ENCODE results near the gene UNC45A. TPM values are rescaled to one million over a fixed set of nuclear protein-coding genes. Genes with fewer than 3 reads are reported as not detected.

UNC45A gene
- total and polyA plus RNA-seq, 2 of the 13 experiments (the other 11 are each of a cell fraction or from before 2014, with no cell fraction given), result 33.8 to 39.7 TPM

DNA sequence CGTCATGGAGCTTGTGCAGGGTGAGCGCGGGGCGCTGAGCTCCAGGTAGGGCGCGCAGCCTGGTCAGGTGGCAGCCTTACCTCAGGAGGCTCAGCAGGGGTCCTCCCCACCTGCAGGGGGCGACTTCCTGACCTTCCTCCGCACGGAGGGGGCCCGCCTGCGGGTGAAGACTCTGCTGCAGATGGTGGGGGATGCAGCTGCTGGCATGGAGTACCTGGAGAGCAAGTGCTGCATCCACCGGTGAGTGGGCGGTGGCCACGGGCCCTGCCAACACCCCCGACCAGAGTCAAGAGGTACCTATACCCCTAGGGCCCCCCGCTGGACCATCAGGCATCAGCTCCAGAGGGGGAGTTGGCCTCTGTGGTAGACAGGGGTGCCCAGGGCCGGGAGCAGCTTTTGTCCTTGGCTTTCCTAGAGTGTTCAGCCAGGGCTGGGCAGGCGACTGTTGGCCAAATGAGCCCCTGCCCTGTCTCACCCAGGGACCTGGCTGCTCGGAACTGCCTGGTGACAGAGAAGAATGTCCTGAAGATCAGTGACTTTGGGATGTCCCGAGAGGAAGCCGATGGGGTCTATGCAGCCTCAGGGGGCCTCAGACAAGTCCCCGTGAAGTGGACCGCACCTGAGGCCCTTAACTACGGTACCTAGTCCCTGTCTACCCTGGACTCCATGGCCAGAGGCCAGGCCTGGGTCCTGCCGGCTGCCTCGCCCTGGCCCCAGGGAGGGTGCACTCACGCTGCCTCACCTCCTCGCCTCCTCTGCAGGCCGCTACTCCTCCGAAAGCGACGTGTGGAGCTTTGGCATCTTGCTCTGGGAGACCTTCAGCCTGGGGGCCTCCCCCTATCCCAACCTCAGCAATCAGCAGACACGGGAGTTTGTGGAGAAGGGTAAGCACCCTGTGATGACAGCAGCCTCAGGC is 41.7 kb upstream of the UNC45A start (continued):
- TF ChIP-seq, protein P1, sequence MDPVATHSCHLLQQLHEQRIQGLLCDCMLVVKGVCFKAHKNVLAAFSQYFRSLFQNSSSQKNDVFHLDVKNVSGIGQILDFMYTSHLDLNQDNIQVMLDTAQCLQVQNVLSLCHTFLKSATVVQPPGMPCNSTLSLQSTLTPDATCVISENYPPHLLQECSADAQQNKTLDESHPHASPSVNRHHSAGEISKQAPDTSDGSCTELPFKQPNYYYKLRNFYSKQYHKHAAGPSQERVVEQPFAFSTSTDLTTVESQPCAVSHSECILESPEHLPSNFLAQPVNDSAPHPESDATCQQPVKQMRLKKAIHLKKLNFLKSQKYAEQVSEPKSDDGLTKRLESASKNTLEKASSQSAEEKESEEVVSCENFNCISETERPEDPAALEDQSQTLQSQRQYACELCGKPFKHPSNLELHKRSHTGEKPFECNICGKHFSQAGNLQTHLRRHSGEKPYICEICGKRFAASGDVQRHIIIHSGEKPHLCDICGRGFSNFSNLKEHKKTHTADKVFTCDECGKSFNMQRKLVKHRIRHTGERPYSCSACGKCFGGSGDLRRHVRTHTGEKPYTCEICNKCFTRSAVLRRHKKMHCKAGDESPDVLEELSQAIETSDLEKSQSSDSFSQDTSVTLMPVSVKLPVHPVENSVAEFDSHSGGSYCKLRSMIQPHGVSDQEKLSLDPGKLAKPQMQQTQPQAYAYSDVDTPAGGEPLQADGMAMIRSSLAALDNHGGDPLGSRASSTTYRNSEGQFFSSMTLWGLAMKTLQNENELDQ (CRISPR knock-in tag; IDR thresholded peaks at IDR 0.05; ENCODE audit: borderline replicate concordance), result no peak
- TF ChIP-seq ZNF20 (CRISPR knock-in tag; IDR thresholded peaks at IDR 0.05), result no peak
- no peak; the same call in 1 of the 2 replicates for TF ChIP-seq SALL1 (CRISPR knock-in tag; IDR thresholded peaks at IDR 0.05)
- no peak; the same call in 1 of the 2 replicates for TF ChIP-seq ZNF891 (CRISPR knock-in tag; IDR thresholded peaks at IDR 0.05)
- TF ChIP-seq MXD4 (CRISPR knock-in tag; IDR thresholded peaks at IDR 0.05), result no peak; the same call in 1 of the 2 replicates
- TF ChIP-seq, protein P2, sequence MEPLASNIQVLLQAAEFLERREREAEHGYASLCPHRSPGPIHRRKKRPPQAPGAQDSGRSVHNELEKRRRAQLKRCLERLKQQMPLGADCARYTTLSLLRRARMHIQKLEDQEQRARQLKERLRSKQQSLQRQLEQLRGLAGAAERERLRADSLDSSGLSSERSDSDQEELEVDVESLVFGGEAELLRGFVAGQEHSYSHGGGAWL (CRISPR knock-in tag; IDR thresholded peaks at IDR 0.05), result no peak
- TF ChIP-seq GZF1 (CRISPR knock-in tag; IDR thresholded peaks at IDR 0.05), result peak; percentile 46; the same call in 1 of the 2 replicates
- TF ChIP-seq, protein P3, sequence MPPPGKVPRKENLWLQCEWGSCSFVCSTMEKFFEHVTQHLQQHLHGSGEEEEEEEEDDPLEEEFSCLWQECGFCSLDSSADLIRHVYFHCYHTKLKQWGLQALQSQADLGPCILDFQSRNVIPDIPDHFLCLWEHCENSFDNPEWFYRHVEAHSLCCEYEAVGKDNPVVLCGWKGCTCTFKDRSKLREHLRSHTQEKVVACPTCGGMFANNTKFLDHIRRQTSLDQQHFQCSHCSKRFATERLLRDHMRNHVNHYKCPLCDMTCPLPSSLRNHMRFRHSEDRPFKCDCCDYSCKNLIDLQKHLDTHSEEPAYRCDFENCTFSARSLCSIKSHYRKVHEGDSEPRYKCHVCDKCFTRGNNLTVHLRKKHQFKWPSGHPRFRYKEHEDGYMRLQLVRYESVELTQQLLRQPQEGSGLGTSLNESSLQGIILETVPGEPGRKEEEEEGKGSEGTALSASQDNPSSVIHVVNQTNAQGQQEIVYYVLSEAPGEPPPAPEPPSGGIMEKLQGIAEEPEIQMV (CRISPR knock-in tag; IDR thresholded peaks at IDR 0.05; ENCODE audit: low read depth), result no peak
- TF ChIP-seq, protein P4, sequence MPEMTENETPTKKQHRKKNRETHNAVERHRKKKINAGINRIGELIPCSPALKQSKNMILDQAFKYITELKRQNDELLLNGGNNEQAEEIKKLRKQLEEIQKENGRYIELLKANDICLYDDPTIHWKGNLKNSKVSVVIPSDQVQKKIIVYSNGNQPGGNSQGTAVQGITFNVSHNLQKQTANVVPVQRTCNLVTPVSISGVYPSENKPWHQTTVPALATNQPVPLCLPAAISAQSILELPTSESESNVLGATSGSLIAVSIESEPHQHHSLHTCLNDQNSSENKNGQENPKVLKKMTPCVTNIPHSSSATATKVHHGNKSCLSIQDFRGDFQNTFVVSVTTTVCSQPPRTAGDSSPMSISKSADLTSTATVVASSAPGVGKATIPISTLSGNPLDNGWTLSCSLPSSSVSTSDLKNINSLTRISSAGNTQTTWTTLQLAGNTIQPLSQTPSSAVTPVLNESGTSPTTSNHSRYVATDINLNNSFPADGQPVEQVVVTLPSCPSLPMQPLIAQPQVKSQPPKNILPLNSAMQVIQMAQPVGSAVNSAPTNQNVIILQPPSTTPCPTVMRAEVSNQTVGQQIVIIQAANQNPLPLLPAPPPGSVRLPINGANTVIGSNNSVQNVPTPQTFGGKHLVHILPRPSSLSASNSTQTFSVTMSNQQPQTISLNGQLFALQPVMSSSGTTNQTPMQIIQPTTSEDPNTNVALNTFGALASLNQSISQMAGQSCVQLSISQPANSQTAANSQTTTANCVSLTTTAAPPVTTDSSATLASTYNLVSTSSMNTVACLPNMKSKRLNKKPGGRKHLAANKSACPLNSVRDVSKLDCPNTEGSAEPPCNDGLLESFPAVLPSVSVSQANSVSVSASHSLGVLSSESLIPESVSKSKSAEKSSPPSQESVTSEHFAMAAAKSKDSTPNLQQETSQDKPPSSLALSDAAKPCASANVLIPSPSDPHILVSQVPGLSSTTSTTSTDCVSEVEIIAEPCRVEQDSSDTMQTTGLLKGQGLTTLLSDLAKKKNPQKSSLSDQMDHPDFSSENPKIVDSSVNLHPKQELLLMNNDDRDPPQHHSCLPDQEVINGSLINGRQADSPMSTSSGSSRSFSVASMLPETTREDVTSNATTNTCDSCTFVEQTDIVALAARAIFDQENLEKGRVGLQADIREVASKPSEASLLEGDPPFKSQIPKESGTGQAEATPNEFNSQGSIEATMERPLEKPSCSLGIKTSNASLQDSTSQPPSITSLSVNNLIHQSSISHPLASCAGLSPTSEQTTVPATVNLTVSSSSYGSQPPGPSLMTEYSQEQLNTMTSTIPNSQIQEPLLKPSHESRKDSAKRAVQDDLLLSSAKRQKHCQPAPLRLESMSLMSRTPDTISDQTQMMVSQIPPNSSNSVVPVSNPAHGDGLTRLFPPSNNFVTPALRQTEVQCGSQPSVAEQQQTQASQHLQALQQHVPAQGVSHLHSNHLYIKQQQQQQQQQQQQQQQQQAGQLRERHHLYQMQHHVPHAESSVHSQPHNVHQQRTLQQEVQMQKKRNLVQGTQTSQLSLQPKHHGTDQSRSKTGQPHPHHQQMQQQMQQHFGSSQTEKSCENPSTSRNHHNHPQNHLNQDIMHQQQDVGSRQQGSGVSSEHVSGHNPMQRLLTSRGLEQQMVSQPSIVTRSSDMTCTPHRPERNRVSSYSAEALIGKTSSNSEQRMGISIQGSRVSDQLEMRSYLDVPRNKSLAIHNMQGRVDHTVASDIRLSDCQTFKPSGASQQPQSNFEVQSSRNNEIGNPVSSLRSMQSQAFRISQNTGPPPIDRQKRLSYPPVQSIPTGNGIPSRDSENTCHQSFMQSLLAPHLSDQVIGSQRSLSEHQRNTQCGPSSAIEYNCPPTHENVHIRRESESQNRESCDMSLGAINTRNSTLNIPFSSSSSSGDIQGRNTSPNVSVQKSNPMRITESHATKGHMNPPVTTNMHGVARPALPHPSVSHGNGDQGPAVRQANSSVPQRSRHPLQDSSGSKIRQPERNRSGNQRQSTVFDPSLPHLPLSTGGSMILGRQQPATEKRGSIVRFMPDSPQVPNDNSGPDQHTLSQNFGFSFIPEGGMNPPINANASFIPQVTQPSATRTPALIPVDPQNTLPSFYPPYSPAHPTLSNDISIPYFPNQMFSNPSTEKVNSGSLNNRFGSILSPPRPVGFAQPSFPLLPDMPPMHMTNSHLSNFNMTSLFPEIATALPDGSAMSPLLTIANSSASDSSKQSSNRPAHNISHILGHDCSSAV (CRISPR knock-in tag; IDR thresholded peaks at IDR 0.05; ENCODE audit: borderline replicate concordance), result no peak
- TF ChIP-seq, protein P5, sequence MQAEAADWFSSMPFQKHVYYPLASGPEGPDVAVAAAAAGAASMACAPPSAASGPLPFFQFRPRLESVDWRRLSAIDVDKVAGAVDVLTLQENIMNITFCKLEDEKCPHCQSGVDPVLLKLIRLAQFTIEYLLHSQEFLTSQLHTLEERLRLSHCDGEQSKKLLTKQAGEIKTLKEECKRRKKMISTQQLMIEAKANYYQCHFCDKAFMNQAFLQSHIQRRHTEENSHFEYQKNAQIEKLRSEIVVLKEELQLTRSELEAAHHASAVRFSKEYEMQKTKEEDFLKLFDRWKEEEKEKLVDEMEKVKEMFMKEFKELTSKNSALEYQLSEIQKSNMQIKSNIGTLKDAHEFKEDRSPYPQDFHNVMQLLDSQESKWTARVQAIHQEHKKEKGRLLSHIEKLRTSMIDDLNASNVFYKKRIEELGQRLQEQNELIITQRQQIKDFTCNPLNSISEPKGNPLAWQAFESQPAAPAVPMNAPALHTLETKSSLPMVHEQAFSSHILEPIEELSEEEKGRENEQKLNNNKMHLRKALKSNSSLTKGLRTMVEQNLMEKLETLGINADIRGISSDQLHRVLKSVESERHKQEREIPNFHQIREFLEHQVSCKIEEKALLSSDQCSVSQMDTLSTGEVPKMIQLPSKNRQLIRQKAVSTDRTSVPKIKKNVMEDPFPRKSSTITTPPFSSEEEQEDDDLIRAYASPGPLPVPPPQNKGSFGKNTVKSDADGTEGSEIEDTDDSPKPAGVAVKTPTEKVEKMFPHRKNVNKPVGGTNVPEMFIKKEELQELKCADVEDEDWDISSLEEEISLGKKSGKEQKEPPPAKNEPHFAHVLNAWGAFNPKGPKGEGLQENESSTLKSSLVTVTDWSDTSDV (CRISPR knock-in tag; IDR thresholded peaks at IDR 0.05), result no peak
- no peak for TF ChIP-seq CBX2 (IDR thresholded peaks at IDR 0.05; ENCODE audit: low read depth, low read length)
- TF ChIP-seq CBX2 (CRISPR knock-in tag; IDR thresholded peaks at IDR 0.05; ENCODE audit: low read depth), result no peak

All from HepG2 (cell line).